ENCODE results near the gene KRT74.

Gene KRT74

DNA sequence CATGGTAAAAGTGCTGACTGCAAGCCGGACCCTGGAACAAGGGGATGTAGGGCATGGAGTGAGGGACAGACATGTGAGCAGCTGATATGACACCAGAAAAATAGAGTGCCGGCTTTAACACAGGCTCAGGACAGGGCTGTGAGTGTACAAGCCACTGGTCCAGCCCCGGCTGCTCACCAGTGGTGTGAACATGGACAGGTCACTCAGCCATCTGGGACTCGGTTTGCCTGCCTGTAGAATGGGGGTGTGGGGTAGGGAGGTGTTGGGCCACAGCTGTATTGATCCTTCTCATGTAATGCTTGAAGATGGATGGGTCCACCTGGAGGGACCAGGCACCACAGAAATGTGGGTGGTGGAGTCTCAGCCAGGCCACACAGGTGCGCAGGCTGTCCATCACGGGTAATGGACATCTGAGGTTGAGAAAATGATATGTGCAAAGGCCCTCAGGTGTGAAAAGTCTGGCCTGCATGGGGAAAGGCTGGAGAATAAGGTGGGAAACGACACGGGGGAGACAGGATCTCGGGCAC lies 10.6 kb upstream of the KRT74 start:
- Histone ChIP-seq H3K9me3 (ENCODE audit: insufficient read depth, low read length) (no peaks in the 10 kb centered on the region), H4K20me1 (ENCODE audit: low read depth, low read length) (no peaks in the 10 kb centered on the region), H2AFZ (ENCODE audit: low read depth, low read length, severe bottlenecking) (no peak overlapping the region), H3K36me3 (ENCODE audit: low read length) (no peaks in the 10 kb centered on the region), H3K79me2 (ENCODE audit: insufficient read depth, low read length) (no peaks in the 10 kb centered on the region), H3K27ac (ENCODE audit: low read depth, low read length) (no peak overlapping the region), H3K27me3 (ENCODE audit: low read length) (no peaks in the 10 kb centered on the region), H3K4me3 (ENCODE audit: insufficient read depth, low read length, poor library complexity, severe bottlenecking) (no peak overlapping the region), H3K9ac (ENCODE audit: low read length) (no peak overlapping the region), H3F3A (ENCODE audit: insufficient read depth) (no peaks in the 10 kb centered on the region), H3K4me2 (ENCODE audit: low read depth, low read length, poor library complexity, severe bottlenecking) (no peak overlapping the region), H3K9me2 (replicated peaks; ENCODE audit: insufficient read depth, low read length) (no peaks in the 10 kb centered on the region)
- no peak for TF ChIP-seq EZH2phosphoT487 (conservative IDR thresholded peaks at IDR 0.05; ENCODE audit: low read length)
- TF ChIP-seq, protein P1, sequence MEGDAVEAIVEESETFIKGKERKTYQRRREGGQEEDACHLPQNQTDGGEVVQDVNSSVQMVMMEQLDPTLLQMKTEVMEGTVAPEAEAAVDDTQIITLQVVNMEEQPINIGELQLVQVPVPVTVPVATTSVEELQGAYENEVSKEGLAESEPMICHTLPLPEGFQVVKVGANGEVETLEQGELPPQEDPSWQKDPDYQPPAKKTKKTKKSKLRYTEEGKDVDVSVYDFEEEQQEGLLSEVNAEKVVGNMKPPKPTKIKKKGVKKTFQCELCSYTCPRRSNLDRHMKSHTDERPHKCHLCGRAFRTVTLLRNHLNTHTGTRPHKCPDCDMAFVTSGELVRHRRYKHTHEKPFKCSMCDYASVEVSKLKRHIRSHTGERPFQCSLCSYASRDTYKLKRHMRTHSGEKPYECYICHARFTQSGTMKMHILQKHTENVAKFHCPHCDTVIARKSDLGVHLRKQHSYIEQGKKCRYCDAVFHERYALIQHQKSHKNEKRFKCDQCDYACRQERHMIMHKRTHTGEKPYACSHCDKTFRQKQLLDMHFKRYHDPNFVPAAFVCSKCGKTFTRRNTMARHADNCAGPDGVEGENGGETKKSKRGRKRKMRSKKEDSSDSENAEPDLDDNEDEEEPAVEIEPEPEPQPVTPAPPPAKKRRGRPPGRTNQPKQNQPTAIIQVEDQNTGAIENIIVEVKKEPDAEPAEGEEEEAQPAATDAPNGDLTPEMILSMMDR (IDR thresholded peaks at IDR 0.05; ENCODE audit: insufficient read depth, low read length, poor library complexity, severe bottlenecking) = no peak

DNA sequence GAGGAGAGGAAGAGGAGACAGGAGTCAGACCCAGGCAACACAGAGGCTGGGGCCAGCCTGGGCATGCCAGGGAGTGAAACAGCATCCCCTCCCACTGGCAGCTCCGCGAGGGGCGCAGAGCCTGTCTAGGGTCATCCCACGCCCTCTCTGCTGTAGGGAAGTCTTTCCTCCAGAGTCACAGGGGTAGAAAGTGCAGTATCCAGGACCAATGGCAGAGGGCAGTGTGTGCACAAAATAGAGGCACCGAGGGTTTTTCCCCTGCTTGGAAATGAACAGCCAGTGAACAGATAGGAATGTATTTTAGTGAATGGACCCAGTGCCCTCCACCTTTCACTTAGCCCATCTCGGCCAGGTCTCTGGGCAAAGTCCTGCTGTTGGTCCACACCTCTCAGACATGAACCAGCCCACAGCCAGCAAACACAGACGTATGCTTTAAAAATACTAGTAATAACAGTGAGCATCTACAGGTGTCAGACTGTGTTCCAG lies 9.4 kb upstream of the KRT74 start:
- no peaks in the 10 kb centered on the region for H3K36me3 ChIP-seq (ENCODE audit: low read length)
- no peaks in the 10 kb centered on the region for H3K27me3 ChIP-seq (ENCODE audit: low read length)
- no peaks in the 10 kb centered on the region for H3F3A ChIP-seq (ENCODE audit: insufficient read depth)
- no peaks in the 10 kb centered on the region for H3K9me3 ChIP-seq (ENCODE audit: insufficient read depth, low read length)
- H3K9me2 ChIP-seq (replicated peaks; ENCODE audit: insufficient read depth, low read length) = no peaks in the 10 kb centered on the region
- H3K79me2 ChIP-seq (ENCODE audit: insufficient read depth, low read length) = no peaks in the 10 kb centered on the region
- H3K27ac ChIP-seq (ENCODE audit: low read depth, low read length) = no peak overlapping the region
- no peak overlapping the region for H2AFZ ChIP-seq (ENCODE audit: low read depth, low read length, severe bottlenecking)
- H3K9ac ChIP-seq (ENCODE audit: low read length) = no peak overlapping the region
- no peak overlapping the region for H3K4me3 ChIP-seq (ENCODE audit: insufficient read depth, low read length, poor library complexity, severe bottlenecking)
- H4K20me1 ChIP-seq (ENCODE audit: low read depth, low read length) = no peaks in the 10 kb centered on the region
- TF ChIP-seq, protein P1 (IDR thresholded peaks at IDR 0.05; ENCODE audit: insufficient read depth, low read length, poor library complexity, severe bottlenecking) = peak; percentile 38
- TF ChIP-seq EZH2phosphoT487 (conservative IDR thresholded peaks at IDR 0.05; ENCODE audit: low read length) = no peak
- H3K4me2 ChIP-seq (ENCODE audit: low read depth, low read length, poor library complexity, severe bottlenecking) = no peak overlapping the region

DNA sequence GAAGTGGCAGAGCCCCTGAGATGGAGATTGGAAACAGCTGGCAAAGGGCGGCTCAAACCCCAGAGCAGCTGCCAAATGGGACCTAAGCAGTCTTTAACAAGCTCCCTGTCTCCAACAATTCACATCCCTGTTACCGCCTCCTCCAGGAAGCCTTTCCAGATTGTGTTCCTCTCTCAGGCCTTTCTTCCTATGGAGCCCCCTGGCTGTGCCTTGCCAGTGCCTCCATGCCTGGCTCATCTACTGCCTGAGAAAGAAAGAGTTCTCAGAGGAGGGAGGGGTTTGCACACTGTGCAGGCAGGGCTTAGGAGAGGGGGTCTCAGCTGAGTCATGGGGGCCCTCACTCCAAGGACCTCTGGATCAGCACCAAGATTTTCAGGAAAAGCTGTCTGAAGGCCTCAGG lies 8.8 kb upstream of the KRT74 start:
- no peak overlapping the region for H2AFZ ChIP-seq (ENCODE audit: low read depth, low read length, severe bottlenecking)
- no peaks in the 10 kb centered on the region for H4K20me1 ChIP-seq (ENCODE audit: low read depth, low read length)
- H3K9ac ChIP-seq (ENCODE audit: low read length) = no peak overlapping the region
- no peak overlapping the region for H3K27ac ChIP-seq (ENCODE audit: low read depth, low read length)
- H3K79me2 ChIP-seq (ENCODE audit: insufficient read depth, low read length) = no peaks in the 10 kb centered on the region
- no peaks in the 10 kb centered on the region for H3K27me3 ChIP-seq (ENCODE audit: low read length)
- no peaks in the 10 kb centered on the region for H3K36me3 ChIP-seq (ENCODE audit: low read length)
- H3K4me2 ChIP-seq (ENCODE audit: low read depth, low read length, poor library complexity, severe bottlenecking) = no peak overlapping the region
- H3K4me3 ChIP-seq (ENCODE audit: insufficient read depth, low read length, poor library complexity, severe bottlenecking) = no peak overlapping the region
- no peaks in the 10 kb centered on the region for H3K9me3 ChIP-seq (ENCODE audit: insufficient read depth, low read length)
- H3F3A ChIP-seq (ENCODE audit: insufficient read depth) = no peaks in the 10 kb centered on the region
- TF ChIP-seq EZH2phosphoT487 (conservative IDR thresholded peaks at IDR 0.05; ENCODE audit: low read length) = no peak
- TF ChIP-seq, protein P1 (IDR thresholded peaks at IDR 0.05; ENCODE audit: insufficient read depth, low read length, poor library complexity, severe bottlenecking) = no peak
- no peaks in the 10 kb centered on the region for H3K9me2 ChIP-seq (replicated peaks; ENCODE audit: insufficient read depth, low read length)
